Superior temporal gyrus (tissue), 1 donor: ENCODE data around the gene CYBRD1.
"Not testable (repeated sequence)": the region's sequence is repeated elsewhere in the genome, so short reads cannot be mapped to it uniquely, and the experiment has no call there.

Source experiments
- DNase-seq: peaks from one replicate; pipeline ENCODE4 v3.0.0-alpha.2; 2016; ENCODE audit errors: extremely low spot score

Gene CYBRD1

DNA sequence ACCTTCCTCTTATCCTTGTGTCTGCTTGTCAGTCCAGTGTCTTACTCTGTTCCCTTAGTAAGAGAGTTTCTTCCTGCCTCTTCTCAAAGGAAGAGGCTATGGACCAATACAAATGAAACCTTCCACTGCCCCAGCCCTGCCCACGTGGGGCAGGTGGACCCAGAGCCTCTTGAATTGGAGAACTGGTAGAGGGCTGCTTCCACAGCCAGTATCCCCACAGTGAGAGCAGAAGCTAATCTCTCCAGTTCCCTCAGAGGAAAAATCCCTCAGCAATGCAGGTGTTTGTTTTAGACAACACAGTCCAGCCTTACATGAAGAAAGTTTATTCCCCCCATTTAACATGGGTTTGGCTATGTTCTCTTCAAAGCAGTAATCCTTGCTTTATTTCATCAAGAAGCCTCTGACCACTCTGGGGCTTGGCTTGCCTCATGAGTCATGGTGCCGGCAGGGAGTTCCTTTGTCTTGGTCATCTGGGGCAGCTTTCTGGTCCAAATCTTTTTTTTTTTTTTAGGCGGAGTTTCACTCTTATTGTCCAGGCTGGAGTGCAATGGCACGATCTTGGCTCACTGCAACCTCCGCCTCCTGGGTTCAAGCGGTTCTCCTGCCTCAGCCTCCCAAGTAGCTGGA is 6.5 kb upstream of the CYBRD1 start:
- DNase-seq, result no peak

DNA sequence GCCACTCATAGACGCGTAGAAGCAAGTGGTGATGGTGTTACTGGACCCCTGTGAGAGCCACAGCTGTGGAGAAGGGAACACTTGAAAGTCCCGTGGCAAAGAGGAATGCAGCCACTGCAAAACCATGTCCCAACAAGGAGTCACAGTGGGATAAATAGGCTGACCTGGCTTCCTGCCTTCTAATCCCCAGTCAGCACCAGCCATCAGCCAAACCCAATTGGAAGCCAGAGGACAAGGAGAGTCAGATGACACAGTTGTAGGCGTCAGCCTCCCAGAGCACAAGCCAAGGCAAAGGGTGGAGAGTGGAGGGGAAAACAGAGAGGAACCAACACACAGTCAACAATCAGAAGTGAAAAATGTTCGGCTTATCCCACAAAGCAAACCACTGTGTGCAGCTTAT is 5.5 kb upstream of the CYBRD1 start:
- DNase-seq, result no peak

DNA sequence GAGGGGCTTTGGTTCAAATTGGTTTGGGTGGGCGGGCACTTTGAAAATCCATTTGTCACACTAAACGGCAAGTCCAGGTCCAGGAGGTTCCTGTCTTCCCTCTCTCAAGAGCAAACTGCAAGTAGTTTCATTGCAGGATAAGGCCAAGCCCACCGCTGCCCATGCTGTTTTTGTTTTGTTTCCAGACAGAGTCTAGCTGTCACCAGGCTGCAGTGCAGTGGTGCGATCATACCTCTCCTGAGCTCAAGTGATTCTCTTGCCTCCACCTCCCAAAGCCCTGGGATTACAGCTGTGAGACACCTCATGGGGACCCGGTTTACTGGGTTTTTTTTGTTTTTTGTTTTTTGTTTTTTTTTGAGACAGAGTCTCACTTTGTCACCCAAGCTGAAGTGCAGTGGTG is 1.8 kb upstream of the CYBRD1 start:
- no peak for DNase-seq

DNA sequence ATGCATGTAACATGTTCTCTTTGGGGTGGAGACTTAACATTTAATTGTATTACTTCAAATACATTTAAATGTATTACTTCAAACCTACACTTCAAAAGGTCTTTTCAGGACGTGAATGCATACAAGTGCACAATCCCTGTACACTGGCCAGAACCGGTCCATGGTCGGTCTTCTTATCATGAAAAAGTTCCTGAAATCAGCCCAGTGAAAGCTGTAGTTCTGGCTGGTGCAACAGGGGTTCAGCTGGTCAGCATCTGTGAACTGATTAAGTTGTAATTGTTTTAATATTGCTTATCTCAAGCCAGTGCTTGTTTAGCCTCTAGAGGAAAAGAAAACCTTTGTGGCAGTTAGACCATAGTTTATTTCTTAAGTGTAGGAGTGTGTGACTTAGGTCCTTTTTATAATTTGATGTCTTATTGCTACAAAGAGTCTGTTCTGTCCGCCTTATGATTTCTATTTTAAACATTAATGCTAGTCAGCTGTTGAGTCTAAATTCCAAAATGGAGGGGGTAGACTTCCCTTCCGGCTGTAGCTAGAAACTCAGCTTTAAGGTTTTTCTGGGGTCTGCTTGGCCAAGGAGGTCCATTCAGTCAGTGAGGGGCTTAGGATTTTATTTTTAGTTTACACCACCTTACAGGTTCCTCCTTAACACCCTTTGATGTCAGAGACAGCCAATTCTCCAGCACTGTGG is 768 bp upstream of the CYBRD1 start:
- peak; percentile 38 for DNase-seq

DNA sequence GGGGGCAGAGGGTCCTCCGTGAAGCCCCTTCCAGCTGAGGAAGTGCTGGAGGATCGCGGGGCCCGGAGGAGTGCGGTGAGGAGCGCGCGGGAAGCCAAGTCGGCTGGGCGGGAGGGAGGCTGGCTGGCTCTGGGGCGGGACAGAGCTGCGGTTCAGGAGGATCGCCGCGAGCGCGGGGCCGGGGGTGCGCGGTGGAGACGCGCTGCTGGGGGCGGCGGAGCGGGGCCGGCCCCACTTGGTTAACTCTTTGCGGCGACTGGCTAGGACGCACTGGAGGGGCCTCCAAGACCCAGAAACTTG is 464 bp downstream of the CYBRD1 start:
- DNase-seq, result no peak

DNA sequence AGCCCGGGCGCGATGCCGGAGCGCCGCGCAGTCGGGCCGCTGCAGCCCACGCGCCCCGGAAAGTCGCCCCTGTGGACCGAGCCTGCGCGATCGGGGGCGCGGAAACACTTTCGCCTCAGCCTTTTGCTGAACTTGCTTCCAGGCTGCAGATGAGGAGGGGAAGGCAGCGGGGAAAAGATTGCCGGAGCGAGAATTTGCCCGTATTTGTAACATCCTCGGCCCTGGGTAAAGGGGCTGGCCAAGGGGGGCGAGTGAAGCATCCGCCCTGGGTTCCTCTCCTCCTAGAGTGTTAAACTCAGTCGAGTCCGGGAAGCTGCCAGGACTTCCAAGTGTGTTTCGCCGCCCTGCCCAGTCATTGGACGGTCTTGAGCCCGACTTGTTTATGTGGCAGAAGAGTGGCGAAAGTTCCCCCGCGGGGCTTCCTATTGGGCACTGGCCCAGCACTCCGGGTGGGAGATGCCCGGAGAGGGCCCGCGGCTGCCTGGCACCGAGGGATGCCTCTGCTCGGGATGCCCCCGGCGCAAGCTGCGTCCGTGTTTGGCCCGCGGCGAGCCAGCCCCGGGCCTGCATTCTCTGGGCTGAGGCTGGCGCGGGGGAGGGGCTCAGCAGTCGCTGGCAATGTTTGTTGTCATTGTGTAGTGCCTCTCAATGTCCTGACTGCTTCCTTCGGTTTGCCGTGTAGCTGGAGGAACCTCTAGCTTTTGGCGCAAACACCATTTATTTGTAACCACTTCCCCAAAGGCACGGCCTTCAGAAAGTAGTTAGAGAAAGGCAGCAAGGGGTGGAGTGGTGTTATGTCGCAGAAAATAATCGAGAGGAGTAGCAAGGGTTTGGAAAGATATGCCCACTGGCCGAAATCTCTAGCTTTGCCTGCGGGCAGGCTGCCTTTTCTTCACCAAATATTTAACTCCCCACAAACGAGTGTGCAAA is 1.1 kb downstream of the CYBRD1 start:
- peak; percentile 79 for DNase-seq

DNA sequence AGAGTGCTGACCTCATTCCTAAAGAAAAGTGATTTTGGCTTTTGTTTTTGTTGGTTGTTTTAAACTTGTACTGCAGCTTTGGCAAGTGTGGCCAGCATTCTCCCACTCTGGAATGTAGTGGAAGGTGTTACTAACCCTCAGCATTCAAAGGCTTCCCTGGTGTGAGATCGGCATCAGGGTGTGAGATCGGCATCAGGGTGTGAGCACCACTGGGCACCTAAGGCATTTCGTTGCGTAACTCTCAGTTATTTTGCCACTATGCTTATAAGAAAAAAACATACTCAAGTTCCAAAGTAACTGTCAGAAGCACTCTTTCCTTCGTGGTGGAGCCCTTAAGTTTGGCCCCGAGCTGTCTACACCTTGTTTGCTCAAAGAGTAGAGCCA is 1.7 kb downstream of the CYBRD1 start:
- DNase-seq, result no peak

DNA sequence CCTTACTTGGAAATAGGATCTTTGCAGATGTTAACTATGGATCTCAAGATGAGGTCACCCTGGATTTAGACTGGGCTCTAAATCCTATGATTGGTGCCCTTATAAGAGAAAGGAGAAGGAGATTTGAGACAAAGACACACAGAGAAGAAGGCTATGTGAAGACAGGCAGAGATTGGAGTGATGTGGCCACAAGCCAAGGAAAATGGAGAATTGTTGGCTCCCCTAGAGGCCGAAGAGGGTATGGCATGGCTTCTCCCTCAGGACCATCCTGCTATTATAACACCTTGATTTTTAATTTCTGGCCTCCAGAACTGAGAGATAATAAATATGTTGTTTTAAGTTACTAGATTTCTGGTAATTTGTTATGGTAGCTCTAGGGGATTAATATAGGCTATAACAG is 7.6 kb downstream of the CYBRD1 start:
- DNase-seq, result no peak

DNA sequence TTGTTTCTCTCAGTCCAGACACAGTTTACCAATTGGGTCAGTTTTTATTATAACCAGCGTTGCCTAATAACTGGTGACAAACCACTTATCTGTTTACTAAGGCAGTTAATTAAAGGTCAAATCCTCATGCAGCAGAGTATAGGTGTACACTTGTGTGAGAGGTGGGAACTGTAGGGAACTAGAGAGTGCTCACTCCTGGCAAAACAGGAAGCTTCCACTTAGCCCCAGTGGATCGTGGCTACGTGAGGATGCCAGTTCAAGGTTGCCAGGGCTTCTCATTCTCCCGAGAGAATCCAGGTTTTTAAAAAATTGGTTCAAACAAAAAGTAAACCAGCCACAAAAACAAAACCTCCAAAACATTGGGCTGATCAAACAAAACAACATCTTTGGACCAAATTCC is 8.1 kb downstream of the CYBRD1 start:
- no peak for DNase-seq

DNA sequence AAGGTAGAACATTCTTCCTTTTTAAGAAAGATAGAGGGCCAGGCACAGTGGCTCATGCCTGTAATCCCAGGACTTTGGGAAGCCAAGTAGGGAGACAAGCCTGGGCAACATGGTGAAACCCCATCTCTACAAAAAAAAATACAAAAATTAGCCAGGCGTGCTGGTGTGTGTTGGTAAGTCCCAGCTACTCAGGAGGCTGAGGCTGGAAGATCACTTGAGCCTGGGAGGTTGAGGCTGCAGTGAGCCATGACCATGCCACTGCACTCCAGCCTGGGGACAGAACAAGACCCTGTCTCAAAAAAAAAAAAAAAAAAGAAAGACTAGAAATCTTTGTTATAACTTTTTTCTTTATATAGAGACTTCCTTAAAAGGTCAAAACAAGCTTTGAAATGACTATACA is 8.6 kb downstream of the CYBRD1 start:
- not testable (repeated sequence) for DNase-seq

DNA sequence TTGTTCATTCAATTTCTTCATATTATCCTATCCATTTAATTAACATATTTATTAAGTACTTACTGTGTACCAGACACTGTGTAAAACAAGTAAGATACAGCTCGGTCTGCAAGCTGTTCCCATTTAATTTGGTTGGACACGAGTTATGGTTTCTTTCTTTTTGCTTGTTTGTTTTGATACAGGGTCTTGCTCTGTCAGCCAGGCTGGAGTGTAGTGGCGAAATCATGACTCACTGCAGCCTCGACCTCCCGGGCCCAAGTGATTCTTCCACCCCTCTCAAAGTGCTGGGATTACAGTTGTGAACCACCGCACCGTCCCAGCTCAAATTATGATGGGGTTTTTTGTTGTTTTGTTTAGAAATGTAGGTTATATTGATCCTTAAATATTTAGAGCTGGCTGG is 9.0 kb downstream of the CYBRD1 start:
- no peak for DNase-seq

DNA sequence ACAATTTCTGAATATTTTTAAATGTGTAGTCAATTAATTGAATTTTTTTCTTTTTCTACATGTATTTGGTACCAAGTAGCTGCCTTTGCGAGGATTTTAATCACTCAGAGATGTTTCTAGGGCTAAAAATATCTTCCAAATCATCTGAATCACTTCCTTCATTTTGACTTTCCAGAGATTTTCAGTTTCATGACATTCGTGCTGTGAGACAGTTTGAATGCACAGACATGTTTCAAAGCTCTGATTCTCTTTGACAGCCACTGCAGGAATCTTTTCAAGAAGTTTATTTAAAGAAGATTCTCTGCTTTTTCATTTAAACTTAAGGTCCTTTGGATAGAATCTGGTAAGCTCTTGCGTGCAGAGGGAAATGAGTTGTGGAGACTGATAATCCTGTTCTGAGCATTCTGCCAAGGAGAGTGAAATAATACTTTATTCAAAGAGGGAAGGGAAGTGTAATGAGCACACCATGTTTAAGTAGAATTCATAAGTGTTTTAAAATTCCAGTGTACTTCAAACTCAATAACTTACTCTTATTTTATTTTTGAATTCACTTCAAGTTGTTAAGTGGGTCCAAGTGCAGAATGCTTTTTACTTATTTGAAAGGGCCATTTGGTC is 9.7 kb downstream of the CYBRD1 start:
- DNase-seq, result no peak

DNA sequence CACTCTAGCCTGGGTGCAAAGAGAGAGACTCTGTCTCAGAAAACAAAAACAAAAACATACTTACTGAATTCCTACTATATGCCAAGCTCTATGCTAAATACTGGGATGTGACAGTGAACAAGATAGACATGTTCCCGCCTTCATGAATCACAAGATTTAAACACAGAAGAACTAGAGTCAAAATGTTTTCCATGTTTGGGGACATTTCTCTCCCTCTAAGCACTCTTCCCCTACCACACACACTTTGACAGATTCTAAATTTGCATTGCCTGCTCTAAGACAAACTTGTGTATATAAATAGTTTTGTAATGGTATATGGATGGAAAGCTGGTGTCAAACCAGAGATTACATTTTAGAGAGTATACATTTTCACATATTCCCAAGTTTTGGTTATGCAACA is 11.1 kb downstream of the CYBRD1 start:
- no peak for DNase-seq

DNA sequence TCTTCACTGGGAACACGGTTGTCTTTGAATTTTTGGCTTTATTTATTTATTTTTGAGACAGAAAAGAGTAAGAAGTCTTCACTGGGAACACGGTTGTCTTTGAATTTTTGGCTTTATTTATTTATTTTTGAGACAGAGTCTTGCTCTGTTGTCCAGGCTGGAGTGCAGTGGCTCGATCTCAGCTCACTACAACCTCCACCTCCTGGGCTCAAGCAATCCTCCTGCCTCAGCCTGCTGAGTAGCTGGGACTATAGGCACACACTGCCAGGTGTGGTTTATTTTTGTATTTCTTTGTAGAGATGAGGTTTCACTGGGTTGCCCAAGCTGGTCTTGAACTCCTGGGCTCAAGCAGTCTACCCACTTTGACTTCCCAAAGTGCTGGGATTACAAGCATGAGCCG is 13.3 kb downstream of the CYBRD1 start:
- not testable (repeated sequence) for DNase-seq

DNA sequence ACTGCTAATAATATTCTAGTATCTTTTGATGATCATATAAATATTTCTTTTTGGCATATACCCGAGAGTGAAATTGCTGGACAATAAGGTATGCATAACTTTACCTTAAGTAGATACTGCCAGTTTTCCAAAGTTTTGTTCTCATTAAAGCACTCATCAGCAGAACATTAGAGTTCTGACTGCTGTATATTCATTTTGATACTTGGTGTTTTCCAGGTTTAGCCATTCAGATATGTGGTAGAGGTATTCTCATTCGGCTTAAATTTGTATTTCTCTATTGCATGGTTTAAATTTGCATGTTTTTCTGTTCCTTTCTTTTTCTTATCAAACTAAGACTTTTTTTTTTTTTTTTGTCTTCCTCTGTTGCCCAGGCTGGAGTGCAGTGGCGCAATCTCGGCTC is 18.2 kb downstream of the CYBRD1 start:
- DNase-seq, result no peak

DNA sequence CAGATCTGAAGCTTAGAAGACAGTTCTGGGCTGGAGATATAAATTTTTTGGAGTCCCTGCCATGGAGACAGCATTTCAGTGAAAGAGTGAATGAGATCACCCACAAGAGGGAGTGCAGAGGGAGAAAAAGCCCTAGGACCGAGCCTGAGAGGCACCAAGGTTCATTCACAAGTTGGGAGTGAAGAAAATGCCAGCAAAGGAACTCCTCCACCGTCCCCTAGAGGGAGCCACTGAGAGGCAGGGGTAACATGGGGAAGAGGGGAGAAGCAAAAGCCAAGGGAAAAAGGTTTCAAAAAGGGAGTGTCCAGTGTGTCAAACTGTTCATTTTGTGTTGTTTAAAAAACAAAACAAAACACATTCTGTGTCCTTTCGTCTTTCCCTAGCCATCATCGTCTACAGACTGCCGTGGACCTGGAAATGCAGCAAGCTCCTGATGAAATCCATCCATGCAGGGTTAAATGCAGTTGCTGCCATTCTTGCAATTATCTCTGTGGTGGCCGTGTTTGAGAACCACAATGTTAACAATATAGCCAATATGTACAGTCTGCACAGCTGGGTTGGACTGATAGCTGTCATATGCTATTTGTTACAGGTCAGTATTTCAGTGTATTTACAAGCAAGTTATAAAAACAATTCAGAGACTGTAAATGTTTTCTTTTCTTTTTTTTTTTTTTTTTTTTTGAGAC is 19.1 kb downstream of the CYBRD1 start:
- DNase-seq, result no peak

DNA sequence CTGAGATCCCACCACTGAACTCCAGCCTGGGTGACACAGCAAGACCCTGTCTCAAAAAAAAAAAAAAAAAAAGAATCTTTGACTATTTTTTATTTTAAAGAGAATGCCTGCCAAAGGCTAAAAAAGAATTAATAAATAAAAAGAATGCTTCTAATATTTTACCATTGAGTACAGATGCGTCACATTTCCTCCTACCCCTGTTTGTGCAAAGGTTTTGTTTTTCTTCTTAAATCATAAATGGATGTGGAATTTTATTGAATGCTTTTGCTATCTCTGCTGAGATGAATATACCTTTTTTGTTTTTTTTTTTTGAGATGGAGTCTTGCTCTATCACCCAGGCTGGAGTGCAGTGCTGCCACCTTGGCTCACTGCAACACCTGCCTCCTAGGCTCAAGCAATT is 22.8 kb downstream of the CYBRD1 start:
- DNase-seq, result no peak

DNA sequence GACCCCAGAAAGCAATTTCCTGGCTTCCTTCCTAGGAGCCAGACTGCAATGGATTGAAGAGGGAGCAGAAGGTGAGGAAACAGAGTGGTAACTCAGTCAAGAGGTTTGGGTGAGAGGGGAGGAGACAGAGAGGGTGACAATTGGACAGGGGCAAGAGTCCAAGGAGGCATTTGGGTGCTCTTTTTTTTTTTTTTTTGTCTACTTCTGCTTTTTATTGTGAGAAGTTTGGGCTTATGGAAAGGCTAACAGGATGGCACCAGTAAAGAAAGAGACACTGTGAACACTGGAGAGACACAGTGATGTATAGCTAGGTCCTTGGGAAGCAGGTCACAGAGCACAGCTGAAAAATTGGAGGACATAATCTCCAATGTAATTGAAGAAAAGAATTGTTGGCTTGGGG is 25.0 kb downstream of the CYBRD1 start:
- no peak for DNase-seq

DNA sequence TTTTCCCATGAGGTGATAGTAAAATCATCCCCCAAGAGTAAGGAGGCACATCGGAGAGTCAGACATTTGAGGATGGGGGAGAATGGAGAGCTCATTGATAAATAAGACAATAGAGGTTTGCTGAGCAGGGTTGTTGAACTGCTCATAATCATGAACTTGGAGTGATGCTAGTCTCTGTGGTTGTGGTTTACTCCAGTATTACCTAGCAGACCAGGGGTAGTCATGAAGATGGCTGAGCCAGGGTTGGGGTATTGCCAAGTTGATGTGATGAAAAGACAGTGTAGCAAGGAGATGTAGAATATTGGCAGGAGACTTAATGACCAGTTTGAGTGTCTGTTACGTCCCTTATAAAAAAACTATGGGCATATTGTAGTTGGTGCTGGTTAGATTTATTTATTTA is 25.4 kb downstream of the CYBRD1 start:
- DNase-seq, result no peak

DNA sequence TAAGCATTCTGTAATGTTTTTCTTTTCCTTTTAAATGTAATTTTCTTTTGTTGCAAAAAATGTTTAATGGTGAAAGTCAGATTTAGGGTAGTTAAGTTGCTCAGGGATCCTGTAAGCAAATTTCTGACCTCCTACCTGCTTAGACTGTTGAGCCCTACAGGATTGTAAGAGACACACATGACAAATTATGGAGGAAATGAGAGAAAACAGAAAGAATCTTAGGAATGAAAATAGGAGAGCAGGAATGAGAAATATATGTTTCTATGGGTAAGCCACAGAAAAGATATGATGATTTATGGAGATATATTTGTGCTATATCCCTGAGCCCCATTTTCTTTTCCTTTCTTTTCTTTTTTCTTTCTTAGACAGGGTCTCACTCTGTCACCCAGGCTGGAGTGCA is 28.3 kb downstream of the CYBRD1 start:
- DNase-seq, result no peak

DNA sequence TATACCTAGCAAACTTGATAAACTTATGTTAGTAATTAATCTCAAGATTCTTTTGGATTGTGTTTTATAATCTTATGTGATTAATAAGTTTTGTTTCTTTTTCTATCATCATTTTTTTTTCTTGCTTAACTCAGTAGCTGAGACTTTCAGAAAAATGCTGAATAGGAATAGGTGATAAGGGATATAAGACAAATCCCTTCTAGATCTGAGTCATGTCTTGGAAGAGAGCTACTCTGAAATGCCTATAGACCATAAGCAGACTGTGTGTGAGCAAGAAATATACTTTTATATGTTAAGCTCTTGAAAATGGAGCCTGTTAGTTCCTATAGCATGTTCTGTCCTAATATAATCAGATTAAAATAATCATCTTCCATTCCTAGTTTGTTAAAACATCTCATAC is 29.6 kb downstream of the CYBRD1 start:
- no peak for DNase-seq

DNA sequence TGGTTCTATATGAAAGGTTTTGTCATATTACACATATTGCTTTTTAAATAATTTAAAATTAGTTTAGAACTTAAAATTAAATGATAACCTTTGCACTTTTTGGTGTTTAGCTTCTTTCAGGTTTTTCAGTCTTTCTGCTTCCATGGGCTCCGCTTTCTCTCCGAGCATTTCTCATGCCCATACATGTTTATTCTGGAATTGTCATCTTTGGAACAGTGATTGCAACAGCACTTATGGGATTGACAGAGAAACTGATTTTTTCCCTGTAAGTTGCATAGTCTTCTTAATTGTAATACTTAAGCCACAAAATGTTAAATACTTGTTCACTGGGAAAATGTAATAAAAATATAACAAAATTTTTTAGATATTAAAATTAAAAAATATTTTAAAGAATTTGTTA is 31.0 kb downstream of the CYBRD1 start:
- no peak for DNase-seq
